K562 (cell line): ENCODE results near the gene TENM4.

Source experiments
- ATF1 ChIP-seq, 2 experiments: fragments of 450-650 bp in 1 of 2; IDR thresholded peaks; 2 replicates each; pipeline ENCODE4 v1.6.1; 2016; ENCODE audit warnings: missing compliant biosample characterization in 1 of 2, missing genetic modification characterization in 1 of 2
- BRF1 ChIP-seq: IDR thresholded peaks from 3 replicates; pipeline ENCODE4 v1.6.1; 2011; ENCODE audit warnings: borderline replicate concordance, mild to moderate bottlenecking; ENCODE audit not compliant: insufficient read length; ENCODE audit errors: extremely low read depth
- CCAR2 ChIP-seq: fragments of 200-400 bp; formaldehyde crosslinking; IDR thresholded peaks from 2 replicates; pipeline ENCODE4 v1.6.1; 2017; ENCODE audit warnings: mild to moderate bottlenecking, low read depth, low read length
- GABPA ChIP-seq: fragments of 200-800 bp; sonication (Bioruptor generic); conservative IDR thresholded peaks from 2 replicates; pipeline ENCODE4 v1.6.1; 2016; ENCODE audit warnings: low read depth, missing genetic modification characterization, missing compliant biosample characterization
- HDAC6 ChIP-seq: IDR thresholded peaks from 2 replicates; pipeline ENCODE4 v1.6.1; 2012; ENCODE audit warnings: low read depth, mild to moderate bottlenecking, control low read depth, inconsistent platforms, low read length, moderate library complexity
- NFIC ChIP-seq: fragments of 450-650 bp; IDR thresholded peaks from 2 replicates; pipeline ENCODE4 v1.6.1; 2017; ENCODE audit warnings: mild to moderate bottlenecking, inconsistent platforms
- POLR2A ChIP-seq: fragments of 450-650 bp; conservative IDR thresholded peaks from 2 replicates; pipeline ENCODE4 v1.6.1; 2016
- SIN3A ChIP-seq, 2 experiments: fragments of 150-350 bp in 1 of 2; IDR thresholded peaks; 2 replicates each; pipeline ENCODE4 v1.6.1; 2011 to 2016; ENCODE audit warnings: borderline replicate concordance in 2 of 2, low read depth in 2 of 2, low read length in 2 of 2, mild to moderate bottlenecking in 2 of 2, moderate library complexity in 2 of 2; ENCODE audit not compliant: control insufficient read depth in 1 of 2
- SMARCB1 ChIP-seq: IDR thresholded peaks from 2 replicates; pipeline ENCODE4 v1.6.1; 2011; ENCODE audit warnings: improper control_type of control experiment, low read depth; ENCODE audit not compliant: insufficient read length
- USF1 ChIP-seq: sonication (generic); formaldehyde crosslinking; IDR thresholded peaks from 2 replicates; pipeline ENCODE4 v1.9.0; 2022; ENCODE audit warnings: mild to moderate bottlenecking, missing genetic modification reagents
- ZNF282 ChIP-seq: sonication (generic); formaldehyde crosslinking; IDR thresholded peaks from 2 replicates; pipeline ENCODE4 v1.8.1; 2023; ENCODE audit warnings: missing genetic modification reagents
- TF ChIP-seq, protein P1 (sequence below), 3 experiments: IDR thresholded peaks in 2 of 3; conservative IDR thresholded peaks in 1 of 3; 2 replicates each; pipeline ENCODE4 v1.5.1; 2011 to 2012; ENCODE audit warnings: low read length in 3 of 3, mild to moderate bottlenecking in 3 of 3, control low read depth in 2 of 3, improper control_type of control experiment in 1 of 3, inconsistent platforms in 1 of 3, low read depth in 1 of 3, mixed read lengths in 1 of 3, moderate library complexity in 1 of 3; ENCODE audit not compliant: insufficient read depth in 2 of 3
- TF ChIP-seq, protein P2 (sequence below): fragments of 250-450 bp; sonication (Bioruptor Pico); IDR thresholded peaks from 2 replicates; pipeline ENCODE4 v1.5.0; 2020; ENCODE audit warnings: mild to moderate bottlenecking, borderline replicate concordance
- TF ChIP-seq, protein P3 (sequence below): sonication (generic); formaldehyde crosslinking; IDR thresholded peaks from 2 replicates; pipeline ENCODE4 v1.9.0; 2022; ENCODE audit warnings: mild to moderate bottlenecking, missing genetic modification reagents

DNA sequence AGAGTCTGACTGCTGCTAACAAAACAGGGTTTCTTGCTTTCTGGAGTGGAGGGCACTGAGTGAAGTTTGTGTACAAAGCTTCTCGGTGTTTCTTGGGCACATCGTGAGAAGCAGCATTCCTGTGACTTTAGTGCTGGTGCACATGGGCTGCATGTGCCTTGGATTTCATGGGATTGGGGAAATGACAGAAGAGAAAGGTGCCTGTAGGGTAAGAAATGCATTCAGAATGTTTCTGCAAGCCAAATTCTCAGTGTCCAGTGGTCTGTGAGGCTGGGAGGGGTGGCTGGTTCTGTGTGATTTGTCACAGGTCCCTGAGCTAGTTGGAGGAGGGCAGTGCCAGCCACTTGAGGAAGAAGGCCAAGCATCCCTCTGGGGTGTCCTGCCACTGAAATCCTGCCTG lies 462.0 kb downstream of the TENM4 start:
- no peak for TF ChIP-seq USF1 (CRISPR knock-in tag)
- TF ChIP-seq ZNF282, result no peak
- TF ChIP-seq CCAR2, result no peak
- no peak for TF ChIP-seq HDAC6
- no peak for TF ChIP-seq POLR2A
- TF ChIP-seq SIN3A (IDR thresholded peaks at IDR 0.05; ENCODE audit: borderline replicate concordance in 2 of 2, control insufficient read depth in 1 of 2, low read depth in 2 of 2, low read length in 2 of 2), result no peak
- no peak for TF ChIP-seq ATF1 (CRISPR knock-in tag; IDR thresholded peaks at IDR 0.05)
- no peak for TF ChIP-seq ATF1 (tag; IDR thresholded peaks at IDR 0.05)
- no peak for TF ChIP-seq NFIC
- no peak for TF ChIP-seq BRF1
- TF ChIP-seq, protein P1, sequence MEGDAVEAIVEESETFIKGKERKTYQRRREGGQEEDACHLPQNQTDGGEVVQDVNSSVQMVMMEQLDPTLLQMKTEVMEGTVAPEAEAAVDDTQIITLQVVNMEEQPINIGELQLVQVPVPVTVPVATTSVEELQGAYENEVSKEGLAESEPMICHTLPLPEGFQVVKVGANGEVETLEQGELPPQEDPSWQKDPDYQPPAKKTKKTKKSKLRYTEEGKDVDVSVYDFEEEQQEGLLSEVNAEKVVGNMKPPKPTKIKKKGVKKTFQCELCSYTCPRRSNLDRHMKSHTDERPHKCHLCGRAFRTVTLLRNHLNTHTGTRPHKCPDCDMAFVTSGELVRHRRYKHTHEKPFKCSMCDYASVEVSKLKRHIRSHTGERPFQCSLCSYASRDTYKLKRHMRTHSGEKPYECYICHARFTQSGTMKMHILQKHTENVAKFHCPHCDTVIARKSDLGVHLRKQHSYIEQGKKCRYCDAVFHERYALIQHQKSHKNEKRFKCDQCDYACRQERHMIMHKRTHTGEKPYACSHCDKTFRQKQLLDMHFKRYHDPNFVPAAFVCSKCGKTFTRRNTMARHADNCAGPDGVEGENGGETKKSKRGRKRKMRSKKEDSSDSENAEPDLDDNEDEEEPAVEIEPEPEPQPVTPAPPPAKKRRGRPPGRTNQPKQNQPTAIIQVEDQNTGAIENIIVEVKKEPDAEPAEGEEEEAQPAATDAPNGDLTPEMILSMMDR (IDR thresholded peaks at IDR 0.05 in 2 of 3, conservative IDR thresholded peaks at IDR 0.05 in 1 of 3; ENCODE audit: insufficient read depth in 2 of 3, low read depth in 1 of 3, low read length in 3 of 3), result no peak
- no peak for TF ChIP-seq SMARCB1
- TF ChIP-seq, protein P2, sequence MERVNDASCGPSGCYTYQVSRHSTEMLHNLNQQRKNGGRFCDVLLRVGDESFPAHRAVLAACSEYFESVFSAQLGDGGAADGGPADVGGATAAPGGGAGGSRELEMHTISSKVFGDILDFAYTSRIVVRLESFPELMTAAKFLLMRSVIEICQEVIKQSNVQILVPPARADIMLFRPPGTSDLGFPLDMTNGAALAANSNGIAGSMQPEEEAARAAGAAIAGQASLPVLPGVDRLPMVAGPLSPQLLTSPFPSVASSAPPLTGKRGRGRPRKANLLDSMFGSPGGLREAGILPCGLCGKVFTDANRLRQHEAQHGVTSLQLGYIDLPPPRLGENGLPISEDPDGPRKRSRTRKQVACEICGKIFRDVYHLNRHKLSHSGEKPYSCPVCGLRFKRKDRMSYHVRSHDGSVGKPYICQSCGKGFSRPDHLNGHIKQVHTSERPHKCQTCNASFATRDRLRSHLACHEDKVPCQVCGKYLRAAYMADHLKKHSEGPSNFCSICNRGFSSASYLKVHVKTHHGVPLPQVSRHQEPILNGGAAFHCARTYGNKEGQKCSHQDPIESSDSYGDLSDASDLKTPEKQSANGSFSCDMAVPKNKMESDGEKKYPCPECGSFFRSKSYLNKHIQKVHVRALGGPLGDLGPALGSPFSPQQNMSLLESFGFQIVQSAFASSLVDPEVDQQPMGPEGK (CRISPR knock-in tag), result no peak
- TF ChIP-seq, protein P3, sequence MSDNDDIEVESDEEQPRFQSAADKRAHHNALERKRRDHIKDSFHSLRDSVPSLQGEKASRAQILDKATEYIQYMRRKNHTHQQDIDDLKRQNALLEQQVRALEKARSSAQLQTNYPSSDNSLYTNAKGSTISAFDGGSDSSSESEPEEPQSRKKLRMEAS (CRISPR knock-in tag), result no peak
- TF ChIP-seq GABPA, result no peak
